Fibroblast of villous mesenchyme (primary cell): ENCODE results near the gene SMPDL3B. TPM values are rescaled to one million over a fixed set of nuclear protein-coding genes. Genes with fewer than 3 reads are reported as not detected.

Experiments
- DNase-seq: peaks from one replicate; pipeline ENCODE4 v3.0.0-alpha.2; 2010; ENCODE audit warnings: low read depth
- H3K4me3 ChIP-seq: 2 replicates; pipeline ENCODE4 v1.5.1; 2011; ENCODE audit warnings: low read depth, mild to moderate bottlenecking, low read length
- total RNA-seq: library from RNA; depleted of rRNA; stranded (reverse); fragments of >200 nt; gene quantifications from 2 replicates; pipeline ENCODE4 v1.2.3, GENCODE V29; 2012
- TF ChIP-seq, protein P1 (sequence below): IDR thresholded peaks from 2 replicates; pipeline ENCODE4 v1.5.1; 2012; ENCODE audit warnings: low read depth, mild to moderate bottlenecking, low read length; ENCODE audit not compliant: insufficient read depth

Gene SMPDL3B, protein sequence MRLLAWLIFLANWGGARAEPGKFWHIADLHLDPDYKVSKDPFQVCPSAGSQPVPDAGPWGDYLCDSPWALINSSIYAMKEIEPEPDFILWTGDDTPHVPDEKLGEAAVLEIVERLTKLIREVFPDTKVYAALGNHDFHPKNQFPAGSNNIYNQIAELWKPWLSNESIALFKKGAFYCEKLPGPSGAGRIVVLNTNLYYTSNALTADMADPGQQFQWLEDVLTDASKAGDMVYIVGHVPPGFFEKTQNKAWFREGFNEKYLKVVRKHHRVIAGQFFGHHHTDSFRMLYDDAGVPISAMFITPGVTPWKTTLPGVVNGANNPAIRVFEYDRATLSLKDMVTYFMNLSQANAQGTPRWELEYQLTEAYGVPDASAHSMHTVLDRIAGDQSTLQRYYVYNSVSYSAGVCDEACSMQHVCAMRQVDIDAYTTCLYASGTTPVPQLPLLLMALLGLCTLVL
- not detected in 2 replicates for total RNA-seq

DNA sequence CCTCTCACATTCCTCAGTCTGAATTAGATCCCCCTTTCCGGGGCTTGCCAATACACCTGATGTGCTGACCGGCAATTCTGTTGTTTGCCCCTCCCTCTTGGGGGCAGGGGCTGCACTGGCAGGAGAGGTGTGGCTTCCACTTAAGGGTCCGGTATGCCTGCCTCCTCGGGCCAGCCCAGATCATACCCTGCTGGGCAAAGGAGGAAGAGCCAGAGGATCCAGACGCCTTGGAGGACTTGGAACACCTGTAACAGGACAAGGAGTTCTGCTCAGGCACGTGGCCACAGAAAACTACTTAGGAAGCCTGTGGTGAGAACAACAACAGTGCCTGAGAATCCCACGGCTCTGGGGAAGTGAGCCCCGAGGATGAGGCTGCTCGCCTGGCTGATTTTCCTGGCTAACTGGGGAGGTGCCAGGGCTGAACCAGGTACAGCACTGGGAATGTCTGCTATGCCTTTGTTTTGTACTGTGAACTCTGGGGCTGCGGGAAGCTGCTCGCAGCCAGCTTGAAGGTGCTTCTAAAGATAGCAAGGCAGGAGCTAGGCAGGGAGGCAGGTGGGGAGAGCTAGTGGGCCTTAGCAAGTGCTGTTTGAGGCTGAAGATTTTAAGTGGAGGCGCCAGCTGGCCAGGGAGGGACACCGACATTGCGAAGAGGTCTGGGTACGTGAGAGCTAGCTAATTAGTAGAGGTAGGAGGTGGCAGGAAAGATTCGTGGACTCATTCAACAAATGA is at the start of gene SMPDL3B:
SMPDL3B (plus strand) TSS at position 183 of the 732 bp plus-strand sequence; CDS start at position 367, 184 bp downstream.
- no peak within 1 kb of the TSS for H3K4me3 ChIP-seq
- no peak for DNase-seq
- TF ChIP-seq, protein P1, sequence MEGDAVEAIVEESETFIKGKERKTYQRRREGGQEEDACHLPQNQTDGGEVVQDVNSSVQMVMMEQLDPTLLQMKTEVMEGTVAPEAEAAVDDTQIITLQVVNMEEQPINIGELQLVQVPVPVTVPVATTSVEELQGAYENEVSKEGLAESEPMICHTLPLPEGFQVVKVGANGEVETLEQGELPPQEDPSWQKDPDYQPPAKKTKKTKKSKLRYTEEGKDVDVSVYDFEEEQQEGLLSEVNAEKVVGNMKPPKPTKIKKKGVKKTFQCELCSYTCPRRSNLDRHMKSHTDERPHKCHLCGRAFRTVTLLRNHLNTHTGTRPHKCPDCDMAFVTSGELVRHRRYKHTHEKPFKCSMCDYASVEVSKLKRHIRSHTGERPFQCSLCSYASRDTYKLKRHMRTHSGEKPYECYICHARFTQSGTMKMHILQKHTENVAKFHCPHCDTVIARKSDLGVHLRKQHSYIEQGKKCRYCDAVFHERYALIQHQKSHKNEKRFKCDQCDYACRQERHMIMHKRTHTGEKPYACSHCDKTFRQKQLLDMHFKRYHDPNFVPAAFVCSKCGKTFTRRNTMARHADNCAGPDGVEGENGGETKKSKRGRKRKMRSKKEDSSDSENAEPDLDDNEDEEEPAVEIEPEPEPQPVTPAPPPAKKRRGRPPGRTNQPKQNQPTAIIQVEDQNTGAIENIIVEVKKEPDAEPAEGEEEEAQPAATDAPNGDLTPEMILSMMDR: no peak

DNA sequence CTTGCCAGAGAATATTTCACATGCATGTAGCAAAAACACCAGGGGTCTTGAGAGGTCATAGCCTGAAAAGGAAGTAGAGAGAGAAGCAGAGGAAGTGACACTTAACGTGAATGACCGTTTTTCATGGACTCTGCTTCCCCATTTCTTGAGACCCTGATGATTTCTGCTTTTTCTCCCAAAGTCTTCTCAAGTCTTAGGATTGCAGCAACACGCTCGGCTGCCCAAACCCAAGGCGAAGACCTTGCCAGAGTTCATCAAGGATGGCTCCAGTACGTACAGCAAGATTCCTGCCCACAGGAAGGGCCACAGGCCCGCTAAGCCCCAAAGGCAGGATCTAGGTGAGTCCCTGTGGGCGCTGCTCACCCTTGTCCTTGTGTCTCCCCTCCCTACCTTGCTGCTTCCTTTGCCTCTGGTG is 49.7 kb upstream of the SMPDL3B start:
- no peak for DNase-seq
- TF ChIP-seq, protein P1: no peak
- H3K4me3 ChIP-seq: no peak overlapping the region

DNA sequence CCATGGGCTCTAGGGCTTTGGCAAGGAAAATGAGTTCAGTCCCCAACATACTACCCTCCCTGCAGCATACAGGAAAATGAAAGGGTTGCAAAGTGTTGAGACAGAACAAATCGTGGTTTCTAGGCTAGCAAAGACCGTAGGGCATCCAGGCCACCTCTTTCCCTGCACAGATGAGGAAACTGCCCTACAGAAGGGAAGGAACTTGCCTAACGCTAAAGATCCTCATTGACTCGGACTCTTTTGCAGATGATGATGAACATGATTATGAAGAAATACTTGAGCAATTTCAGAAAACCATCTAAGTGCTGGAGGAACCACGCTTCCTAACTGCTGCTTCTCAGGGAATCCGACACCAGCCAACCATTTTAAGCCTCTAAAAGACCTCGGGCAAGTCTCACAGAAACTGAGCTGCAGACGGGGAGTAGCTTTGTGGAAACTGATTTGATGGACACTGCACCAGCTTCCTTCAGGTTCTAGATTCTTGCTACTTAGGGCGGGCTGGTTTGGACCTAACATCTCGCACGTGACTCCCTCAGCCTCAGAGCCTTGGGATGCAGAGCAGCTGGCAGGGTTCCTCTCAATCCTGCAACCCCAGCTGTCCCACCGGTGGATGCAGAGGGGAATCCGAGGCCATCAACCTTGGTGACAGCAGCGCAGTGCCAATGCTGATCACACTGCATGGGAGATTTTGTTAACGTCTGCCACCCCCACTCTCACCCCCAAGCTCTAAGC is 49.0 kb upstream of the SMPDL3B start:
- DNase-seq: no peak
- H3K4me3 ChIP-seq: no peak overlapping the region
- TF ChIP-seq, protein P1: no peak

DNA sequence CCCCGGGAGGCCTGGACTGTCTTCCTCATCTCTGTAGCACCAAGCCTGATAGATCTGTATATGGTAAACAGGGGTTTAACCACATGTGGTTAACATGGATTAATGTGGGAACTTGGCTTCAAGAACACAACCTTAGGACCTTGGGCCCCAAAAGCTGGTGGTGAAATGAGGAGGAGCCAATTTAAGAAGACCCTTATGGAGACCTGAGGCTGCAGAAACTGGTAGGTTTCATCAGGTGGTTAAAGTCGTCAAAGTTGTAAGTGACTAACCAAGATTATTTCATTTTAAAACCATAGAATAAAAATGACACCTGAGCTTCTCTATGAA is 48.5 kb upstream of the SMPDL3B start:
- TF ChIP-seq, protein P1: no peak
- DNase-seq: no peak
- H3K4me3 ChIP-seq: no peak overlapping the region

DNA sequence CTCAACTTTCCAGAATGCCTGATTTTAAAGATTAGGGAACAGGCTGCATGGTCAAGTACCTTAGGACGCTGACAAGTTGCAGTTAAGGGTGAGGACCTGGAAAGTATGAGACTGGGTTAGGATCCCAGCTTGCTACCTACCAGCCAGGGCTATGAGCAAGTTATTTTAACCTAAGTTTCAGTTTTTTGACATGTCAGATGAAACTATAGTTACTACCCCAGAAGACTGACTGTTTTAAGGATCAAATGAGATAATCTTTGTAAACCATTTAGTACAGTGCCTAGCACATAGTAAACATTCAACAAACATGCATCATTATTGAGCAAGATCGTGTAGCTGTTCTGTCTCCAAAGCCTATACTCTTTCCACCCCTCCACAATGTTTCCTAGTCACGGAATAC is 48.1 kb upstream of the SMPDL3B start:
- peak; percentile 14 for DNase-seq
- H3K4me3 ChIP-seq: no peak overlapping the region
- TF ChIP-seq, protein P1: no peak

DNA sequence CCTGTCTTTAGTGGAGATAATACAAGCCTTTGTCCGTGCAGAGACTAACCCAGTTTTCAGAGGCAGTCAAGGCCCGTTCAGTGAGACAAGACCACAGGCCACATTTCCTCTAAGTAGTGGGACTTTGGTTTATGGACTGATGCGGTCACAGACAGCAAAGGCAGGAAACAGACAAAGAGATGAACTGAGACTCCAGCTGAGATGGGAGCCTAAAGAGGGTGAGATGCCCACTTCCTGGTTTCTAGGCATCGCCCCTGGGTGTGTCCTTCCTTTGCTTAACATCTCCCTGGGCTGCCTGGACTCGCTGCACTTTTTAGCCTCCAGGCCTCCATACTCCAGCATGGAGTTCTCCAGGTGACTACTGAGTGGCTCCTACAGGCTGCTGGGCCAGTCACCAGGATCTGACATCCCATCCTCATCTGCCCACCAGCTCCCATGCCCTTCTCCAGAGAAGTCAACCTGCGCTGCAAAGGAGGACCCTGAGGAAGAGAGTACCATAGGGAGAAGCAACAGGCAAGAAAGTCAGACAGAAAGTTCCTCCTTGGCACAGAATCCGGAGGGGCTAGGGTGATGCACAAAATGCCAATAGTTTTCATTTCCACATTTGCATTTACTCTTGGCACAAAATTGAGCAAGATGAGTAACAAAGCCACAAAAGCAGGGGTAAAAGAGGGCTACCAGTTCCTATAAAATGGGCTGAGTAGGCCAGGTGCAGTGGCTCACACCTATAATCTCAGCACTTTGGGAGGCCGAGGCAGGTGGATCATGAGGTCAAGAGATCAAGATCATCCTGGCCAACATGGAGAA is 47.4 kb upstream of the SMPDL3B start:
- no peak for DNase-seq
- H3K4me3 ChIP-seq: no peak overlapping the region
- TF ChIP-seq, protein P1: no peak
